MM.1S (cell line): Measurements from ENCODE around the gene FASTK.

ENCODE experiments used
- EZH2phosphoT487 ChIP-seq: fragments of 300-600 bp; sonication (generic); IDR thresholded peaks from 2 replicates; pipeline ENCODE4 v1.6.1; 2018; ENCODE audit warnings: antibody characterized with exemption, low read length
- TF ChIP-seq, protein P1 (sequence below): fragments of 300-600 bp; sonication (generic); IDR thresholded peaks from 2 replicates; pipeline ENCODE4 v1.5.1; 2016; ENCODE audit warnings: antibody characterized with exemption, low read length, mixed read lengths

DNA sequence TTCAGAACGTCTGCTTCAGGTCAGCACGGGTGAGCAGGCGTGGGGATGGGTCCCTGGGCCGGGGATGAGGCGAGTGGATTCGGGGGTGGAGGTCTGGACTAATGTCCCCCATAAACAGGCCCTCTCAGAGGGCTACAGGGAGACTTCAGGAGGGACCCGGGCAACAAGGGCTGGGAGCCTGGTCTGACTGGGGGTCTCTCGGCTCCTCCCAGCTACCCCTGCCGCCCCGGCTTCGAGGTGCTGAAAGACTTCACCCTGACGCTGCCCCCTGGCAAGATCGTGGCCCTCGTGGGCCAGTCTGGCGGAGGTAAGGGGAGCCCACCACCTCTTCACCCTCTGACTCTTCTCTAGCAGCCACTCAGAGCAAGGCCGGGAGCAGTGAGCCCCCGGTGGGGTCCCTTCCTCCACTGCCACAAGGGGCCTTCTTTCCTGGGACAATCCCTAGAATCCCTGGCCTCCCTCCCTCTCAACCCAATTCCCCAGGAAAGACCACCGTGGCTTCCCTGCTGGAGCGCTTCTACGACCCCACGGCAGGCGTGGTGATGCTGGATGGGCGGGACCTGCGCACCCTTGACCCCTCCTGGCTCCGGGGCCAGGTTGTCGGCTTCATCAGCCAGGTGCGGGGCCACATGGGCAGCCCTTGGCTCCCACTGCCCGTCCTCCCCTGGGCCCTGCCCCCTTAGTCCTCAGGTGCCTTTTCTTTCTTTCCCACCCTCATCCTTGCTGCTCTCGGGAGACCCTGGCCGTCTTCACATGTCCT lies 39.8 kb downstream of the FASTK start:
- TF ChIP-seq, protein P1, sequence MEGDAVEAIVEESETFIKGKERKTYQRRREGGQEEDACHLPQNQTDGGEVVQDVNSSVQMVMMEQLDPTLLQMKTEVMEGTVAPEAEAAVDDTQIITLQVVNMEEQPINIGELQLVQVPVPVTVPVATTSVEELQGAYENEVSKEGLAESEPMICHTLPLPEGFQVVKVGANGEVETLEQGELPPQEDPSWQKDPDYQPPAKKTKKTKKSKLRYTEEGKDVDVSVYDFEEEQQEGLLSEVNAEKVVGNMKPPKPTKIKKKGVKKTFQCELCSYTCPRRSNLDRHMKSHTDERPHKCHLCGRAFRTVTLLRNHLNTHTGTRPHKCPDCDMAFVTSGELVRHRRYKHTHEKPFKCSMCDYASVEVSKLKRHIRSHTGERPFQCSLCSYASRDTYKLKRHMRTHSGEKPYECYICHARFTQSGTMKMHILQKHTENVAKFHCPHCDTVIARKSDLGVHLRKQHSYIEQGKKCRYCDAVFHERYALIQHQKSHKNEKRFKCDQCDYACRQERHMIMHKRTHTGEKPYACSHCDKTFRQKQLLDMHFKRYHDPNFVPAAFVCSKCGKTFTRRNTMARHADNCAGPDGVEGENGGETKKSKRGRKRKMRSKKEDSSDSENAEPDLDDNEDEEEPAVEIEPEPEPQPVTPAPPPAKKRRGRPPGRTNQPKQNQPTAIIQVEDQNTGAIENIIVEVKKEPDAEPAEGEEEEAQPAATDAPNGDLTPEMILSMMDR: no peak
- no peak for TF ChIP-seq EZH2phosphoT487
